T47D (cell line): ENCODE data around the gene KCNJ3.

Source experiments
- DNase-seq, 2 experiments: peaks; one replicate each; pipeline versions ENCODE4 v3.0.0 to v3.0.0-alpha.2; 2011 to 2012; ENCODE audit warnings: low read depth in 1 of 2, low spot score in 1 of 2
- JUND ChIP-seq: IDR thresholded peaks from 2 replicates; pipeline ENCODE4 v1.6.1; 2012; ENCODE audit warnings: low read depth
- in situ Hi-C: cut with HindIII; loops from 2 replicates; pipeline ENCODE4 v1.10.0; 2016; ENCODE audit warnings: low sequenced_read_pairs, low pct_unique_long_range_greater_than_20kb

KCNJ3 gene

GRCh38 chr2:154886316-154886715 is 187.8 kb downstream of the KCNJ3 start:
- no peak for TF ChIP-seq JUND
- DNase-seq = no peak
- in situ Hi-C loops = no loop called here

GRCh38 chr2:154898269-154898668 is 199.8 kb downstream of the KCNJ3 start:
- DNase-seq = no peak
- in situ Hi-C loops = no loop called here
- TF ChIP-seq JUND = no peak

- no peak for TF ChIP-seq JUND
- in situ Hi-C loops = no loop called here
- peak in 1 of 2 experiments; percentile 8 for DNase-seq
Measured at GRCh38 chr2:154901063-154901462, 202.6 kb downstream of the KCNJ3 start.
